C4-2B (cell line): ENCODE measurements around the gene IL37.
A peak's percentile ranks its signal among the peaks of the same experiment; 100 is the strongest.

ENCODE experiments used
- H3K27ac ChIP-seq: fragments of 450-650 bp; 2 replicates; pipeline ENCODE4 v1.5.1; 2017
- CTCF ChIP-seq: fragments of 450-650 bp; conservative IDR thresholded peaks from 2 replicates; pipeline ENCODE4 v1.5.1; 2017; ENCODE audit warnings: mild to moderate bottlenecking
- ZFX ChIP-seq: fragments of 450-650 bp; IDR thresholded peaks from 2 replicates; pipeline ENCODE4 v1.6.1; 2017

The IL37 gene

GRCh38 chr2:112910865-112911264 lies at the start of gene IL37:
Gene IL37, plus strand, starts transcription at chr2:112911165. Its CDS starts 1,848 bp downstream, at chr2:112913013.
- TF ChIP-seq ZFX (no peak), CTCF (no peak)
- no peak within 1 kb of the TSS for H3K27ac ChIP-seq

GRCh38 chr2:112864072-112864471 lies 46.9 kb upstream of the IL37 start:
- TF ChIP-seq ZFX, result no peak
- TF ChIP-seq CTCF, result no peak
- no peak overlapping the region for H3K27ac ChIP-seq

GRCh38 chr2:112866128-112866835 lies 44.7 kb upstream of the IL37 start:
- TF ChIP-seq ZFX (no peak), CTCF (no peak)
- no peak overlapping the region for H3K27ac ChIP-seq

- TF ChIP-seq ZFX (no peak), CTCF (no peak)
- no peak overlapping the region for H3K27ac ChIP-seq
These were observed 43.0 kb upstream of the IL37 start for GRCh38 chr2:112867701-112868631.

GRCh38 chr2:112869258-112869842 lies 41.6 kb upstream of the IL37 start:
- H3K27ac ChIP-seq, result peak overlapping the region; percentile 68
- no peak for TF ChIP-seq CTCF

- TF ChIP-seq ZFX (no peak), CTCF (no peak)
- no peak overlapping the region for H3K27ac ChIP-seq
These were observed 39.8 kb upstream of the IL37 start for GRCh38 chr2:112870841-112871835.
